ENCODE measurements around the gene ATF6. TPM values are rescaled to one million over a fixed set of nuclear protein-coding genes. Genes with fewer than 3 reads are reported as not detected.

The ATF6 gene
- polyA plus RNA-seq, 4 donors = 27.0 to 37.5 (median 32.4) TPM

DNA sequence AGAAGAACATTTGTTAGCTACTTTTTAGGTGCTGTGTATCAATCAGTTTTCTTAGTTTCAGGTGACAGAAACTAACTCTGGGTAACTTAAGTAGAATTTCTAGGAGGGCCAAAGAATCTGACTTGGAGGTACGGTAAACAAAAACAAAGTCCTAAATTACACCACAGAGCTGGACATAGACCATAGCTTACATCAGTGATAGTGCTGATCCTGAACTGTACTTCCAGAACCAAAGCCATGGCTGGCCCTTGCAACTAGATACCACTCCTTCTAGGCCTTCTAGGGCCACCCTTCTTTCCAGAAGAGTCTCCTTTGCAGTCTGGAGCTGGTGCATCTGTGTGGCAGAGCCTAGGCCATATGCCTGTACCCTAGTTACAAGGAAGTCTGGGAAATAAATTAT, 163.0 kb downstream of the ATF6 start:
- no peak for DNase-seq (ENCODE audit: low read depth in 4 of 4, low spot score in 3 of 4)

DNA sequence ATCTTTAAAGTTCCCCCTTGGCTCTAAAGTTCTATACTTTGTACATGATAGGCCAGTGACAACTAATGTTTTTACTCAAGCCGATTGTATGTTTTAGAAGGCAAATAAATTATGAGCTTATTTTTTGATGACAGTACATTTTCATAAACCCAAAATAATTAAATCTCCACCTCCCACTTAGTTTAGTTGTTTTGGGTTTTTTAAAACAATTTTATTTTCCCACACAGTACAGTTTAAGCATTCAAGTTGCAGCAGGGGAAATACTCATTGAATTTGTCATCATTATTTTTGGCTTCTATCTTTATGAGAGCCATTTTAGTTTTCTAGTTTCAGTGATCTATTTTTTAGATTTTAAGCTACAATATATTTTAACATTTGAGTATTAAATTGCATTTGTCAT, 163.9 kb downstream of the ATF6 start:
- DNase-seq (ENCODE audit: low read depth in 4 of 4, low spot score in 3 of 4) = no peak

DNA sequence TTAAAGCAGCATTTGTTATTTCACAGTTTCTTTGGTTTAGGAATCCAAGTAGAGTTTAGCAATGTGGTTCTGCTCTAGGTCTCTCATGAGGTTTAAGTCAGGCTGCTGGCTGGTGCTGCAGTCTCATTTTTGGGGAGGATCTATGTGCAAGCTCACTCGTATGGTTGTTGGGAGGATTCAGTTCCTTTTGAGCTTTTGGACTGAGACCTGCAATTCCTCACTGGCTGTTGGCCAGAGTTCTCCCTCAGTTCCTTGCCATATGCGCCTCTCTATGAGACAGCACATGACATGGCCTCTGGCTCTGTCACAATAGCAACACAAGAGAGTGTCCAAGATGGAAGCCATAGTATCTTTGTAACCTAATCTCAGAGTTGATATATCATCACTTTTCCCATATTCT, 166.5 kb downstream of the ATF6 start:
- no peak for DNase-seq (ENCODE audit: low read depth in 4 of 4, low spot score in 3 of 4)

DNA sequence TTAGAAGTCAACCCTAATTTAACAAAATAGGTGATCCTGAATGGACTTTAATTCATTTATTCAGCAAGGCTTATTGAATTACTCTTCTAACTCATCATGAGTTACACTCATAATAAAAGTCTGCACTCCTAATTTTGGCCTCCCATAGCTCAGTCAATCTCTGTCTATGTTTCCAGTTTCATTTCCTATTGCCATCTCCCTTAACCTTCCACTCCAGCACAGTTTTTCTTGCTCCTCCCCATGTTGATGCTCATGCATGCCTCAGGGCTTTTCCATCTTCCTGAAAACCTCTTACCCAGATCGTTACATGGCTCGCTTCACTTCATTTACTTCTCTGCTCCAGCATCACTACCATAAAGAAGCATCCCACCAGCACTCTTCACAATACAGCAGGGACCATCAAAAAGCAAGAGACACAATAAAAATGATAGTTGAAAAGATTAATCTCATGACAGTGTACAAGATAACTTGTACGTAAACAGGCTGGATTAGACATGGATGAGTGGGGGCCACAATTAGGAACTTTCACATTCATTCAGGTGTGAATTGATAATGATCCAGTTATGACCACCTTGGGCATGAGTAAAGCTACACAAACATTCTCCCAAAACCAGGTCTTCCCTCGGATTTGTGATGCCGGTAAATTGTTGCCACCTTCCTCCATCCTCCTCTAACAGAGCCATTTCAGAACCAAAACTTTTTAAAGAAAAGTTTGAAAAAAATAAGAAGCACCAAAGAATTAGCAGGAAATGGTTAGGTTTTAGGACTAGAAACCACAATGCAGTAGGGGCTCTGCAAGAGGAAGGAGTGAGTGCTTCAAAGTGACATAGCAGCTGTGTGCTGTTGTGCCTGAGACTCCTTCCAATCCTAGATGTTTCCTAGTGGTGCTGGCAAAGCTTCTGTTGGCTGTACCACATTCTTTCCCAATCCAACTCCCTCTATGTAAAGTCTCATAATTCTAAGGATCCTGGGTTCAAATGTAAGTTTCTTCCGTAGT, 167.8 kb downstream of the ATF6 start:
- DNase-seq (ENCODE audit: low read depth in 4 of 4, low spot score in 3 of 4) = no peak

DNA sequence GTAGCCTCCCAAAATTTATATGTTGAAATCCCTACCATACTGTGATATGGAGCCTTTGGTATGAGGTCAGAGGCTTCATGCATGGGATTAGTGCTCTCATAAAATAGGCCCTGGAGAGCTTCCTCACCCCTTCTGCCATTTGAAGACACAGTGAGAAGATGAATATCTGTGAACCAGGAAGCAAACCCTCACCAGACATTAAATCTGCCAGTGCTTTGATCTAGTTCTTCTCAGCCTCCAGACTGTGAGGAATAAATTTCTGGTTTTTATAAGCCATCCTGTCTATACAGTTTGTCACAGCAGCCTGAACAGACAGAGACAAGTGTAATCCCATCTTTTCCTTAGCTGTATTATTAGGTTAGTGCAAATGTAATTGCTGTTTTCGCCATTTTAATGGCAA, 169.1 kb downstream of the ATF6 start:
- no peak for DNase-seq (ENCODE audit: low read depth in 4 of 4, low spot score in 3 of 4)

DNA sequence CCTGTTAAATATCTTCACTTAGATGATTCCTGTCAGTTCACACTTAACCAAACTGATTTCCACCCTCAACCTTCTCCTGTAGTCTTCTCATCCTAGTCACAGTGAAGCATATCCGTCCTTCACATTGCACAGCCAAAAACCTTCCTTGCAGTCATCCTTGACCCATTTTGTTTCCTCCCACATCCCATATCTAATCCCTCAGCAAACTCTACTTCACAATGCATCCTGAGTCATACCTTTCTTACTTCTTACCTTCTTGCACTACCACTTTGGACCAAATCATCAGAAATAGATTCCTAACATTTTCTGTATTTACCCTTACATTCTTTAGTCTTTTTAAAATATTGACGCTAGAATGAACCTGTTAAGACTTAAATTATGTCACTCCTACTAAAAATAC, 170.7 kb downstream of the ATF6 start:
- no peak for DNase-seq (ENCODE audit: low read depth in 4 of 4, low spot score in 3 of 4)

DNA sequence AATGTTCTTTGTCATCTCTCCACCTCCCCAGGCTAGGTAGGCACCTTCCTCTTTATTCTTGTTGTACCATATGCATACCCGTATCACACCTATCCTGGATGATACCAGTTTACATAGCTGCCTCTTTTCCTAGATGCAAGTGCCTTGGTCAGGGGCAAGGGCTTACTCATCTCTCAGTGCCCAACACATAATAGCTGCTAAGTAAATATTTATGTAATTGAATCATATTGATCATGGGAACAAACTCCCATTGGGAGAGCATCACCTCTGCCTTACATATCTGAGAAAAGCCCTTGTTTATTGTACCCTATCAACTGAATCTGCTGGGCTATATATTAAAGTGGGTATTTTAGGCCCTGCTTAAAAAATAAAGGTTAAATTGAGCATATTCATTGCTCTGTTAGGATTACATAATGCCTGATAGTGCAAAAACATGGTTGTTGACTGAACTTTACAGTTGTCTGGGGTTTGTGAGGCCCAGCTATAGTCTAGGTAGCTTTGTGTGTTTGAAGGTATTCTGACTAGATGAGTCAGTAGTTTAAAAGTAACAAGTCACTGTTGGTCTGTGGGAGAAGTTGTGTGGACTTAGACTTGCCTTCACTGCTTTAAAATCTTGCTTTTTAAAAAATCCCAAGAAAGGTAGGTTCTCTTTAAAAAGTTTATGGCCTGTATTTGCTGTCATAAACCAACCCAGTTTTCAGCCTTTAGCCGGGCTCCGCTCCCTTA, 174.9 kb downstream of the ATF6 start:
- no peak for DNase-seq (ENCODE audit: low read depth in 4 of 4, low spot score in 3 of 4)

DNA sequence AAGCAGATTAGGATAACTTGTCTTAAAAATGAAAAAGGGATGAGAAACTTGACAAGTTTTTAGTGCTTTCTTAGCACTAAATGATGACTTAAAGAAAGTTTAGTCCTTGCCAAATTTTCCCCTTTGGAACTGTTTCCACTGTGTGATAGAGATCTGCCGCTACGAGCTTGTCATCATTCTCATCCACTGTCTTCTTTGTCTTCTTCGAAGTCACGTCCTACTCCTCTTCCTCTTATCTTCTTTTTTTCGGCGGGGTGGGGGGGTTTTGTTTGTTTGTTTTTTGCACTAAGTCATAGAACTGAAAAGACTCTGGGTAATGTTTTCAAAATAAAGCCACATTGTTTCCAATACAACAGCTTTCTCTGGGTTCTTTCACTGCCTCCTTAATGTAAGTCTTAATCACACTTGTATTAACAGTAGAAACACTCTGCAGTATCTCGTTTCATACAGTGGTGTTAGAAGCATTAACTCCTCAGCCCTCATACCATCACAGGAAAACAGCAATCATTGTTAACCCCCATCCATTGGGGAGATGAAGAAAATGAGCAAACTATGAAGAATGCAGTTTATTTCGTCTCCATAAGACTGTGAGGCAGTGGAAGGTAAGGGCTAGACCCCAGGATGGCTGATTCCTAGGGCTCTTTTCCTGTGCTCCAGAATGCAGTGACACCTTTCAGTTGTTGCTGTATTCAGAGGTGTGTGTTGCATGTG, 175.8 kb downstream of the ATF6 start:
- DNase-seq (ENCODE audit: low read depth in 4 of 4, low spot score in 3 of 4) = no peak

DNA sequence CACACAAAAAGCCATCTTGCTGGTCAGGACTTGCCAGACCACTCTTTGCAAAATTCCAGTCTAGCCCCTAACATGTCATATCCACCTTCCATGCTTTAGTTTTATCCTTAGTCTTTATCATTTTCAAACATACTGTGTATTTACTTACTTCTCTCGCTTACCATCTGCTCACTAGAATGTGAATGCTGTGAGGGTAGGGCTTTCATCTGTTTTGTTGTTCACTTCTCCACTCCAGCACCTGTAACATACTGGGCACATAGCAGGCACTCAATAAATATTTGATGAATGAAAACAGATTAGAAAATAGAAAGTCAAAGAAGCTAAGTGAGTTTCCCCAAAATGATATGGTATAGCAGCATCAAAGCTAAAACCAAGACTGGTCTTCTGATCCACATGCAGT, 177.6 kb downstream of the ATF6 start:
- no peak for DNase-seq (ENCODE audit: low read depth in 4 of 4, low spot score in 3 of 4)

DNA sequence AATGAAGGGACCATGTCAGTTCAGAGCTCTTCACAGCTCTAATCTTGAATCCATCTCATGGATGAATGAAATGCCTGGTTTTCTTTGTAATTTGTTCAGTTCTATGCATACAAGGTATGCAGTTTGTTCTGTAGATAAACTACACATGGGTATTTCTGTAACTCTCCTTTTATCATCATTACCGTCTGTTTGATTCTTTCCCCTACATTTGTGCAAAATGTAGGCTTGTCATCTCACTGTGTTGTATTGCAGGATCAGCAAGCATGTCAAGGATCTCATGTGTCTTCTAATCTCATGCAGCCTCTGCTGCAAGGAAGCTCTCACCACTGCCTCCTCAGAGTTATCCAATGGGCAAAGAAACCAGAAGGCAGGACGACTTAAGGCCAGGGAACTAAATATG, 178.3 kb downstream of the ATF6 start:
- DNase-seq (ENCODE audit: low read depth in 4 of 4, low spot score in 3 of 4) = no peak

DNA sequence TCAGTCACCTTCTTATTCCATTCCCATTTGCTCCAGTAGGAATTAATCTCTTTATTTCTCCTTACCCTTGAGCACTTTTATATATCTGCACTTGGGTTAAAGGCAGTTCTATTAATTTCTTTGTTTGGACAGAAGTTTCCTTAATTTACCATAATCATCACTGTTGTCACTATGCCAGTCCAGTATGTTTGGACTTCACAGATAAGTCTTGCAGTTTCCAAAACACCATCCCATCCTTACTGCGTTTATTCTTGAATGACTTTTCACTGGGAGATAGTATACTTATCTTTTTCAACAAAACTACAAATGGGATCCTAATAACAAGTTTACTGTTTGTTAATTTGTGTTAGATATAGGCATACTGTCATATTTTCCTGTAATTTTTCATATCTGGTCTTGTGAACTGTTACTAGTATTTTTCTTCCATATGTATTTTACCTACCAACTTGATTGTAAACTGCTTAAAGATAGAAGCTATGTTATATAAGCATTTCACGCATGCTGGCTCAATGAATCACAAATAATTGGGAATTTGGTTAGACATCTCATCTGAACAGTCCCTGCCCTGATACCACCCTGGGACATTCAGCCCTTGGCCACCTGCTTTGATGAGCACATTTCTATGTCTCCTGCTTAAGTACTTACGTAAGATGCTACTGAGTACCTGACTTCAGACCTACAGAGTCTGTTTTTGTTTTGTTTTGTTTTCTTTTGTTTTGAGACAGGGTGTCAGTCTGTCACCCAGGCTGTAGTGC, 179.4 kb downstream of the ATF6 start:
- DNase-seq (ENCODE audit: low read depth in 4 of 4, low spot score in 3 of 4) = no peak

DNA sequence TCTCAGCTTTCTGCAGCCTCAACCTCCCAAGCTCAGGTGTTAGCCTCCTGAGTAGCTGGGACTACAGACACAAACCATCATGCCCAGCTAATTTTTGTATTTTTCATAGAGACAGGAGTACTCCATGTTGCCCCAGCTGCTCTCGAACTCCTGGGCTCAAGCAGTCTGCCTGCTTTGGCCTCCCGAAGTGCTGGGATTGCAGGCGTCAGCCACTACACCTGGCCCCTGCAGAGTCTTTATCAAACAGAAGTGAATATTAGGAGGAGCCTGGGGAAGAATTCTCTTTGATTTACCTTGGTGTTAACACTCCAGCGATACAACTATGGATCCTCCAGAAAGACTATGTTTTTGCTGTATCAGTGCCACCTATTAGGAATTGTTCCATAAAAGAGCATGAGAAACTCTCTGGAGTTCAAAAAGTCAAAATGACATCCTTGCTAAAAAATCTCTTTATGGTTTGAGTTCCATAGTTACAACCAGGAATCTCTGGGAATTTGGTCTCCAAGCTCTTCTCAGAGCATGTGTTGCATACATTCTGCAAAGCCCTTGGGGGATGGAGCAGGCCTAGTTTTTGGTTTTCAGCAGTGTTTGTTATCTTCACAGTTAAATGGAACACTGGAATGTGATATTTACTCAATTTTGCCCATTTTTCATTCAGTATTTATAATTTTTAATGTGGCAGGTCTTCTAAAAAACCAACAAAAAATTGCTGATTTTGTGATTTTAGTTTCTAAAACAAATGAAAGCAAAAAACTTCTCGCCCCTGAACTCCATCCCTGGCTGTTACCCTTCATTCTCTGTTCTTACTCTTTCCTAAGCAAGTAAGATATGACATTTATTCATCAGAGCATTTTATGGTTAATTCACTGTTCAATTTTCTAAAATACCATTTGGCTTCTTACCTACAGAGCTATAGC, 180.2 kb downstream of the ATF6 start:
- DNase-seq (ENCODE audit: low read depth in 4 of 4, low spot score in 3 of 4) = no peak

DNA sequence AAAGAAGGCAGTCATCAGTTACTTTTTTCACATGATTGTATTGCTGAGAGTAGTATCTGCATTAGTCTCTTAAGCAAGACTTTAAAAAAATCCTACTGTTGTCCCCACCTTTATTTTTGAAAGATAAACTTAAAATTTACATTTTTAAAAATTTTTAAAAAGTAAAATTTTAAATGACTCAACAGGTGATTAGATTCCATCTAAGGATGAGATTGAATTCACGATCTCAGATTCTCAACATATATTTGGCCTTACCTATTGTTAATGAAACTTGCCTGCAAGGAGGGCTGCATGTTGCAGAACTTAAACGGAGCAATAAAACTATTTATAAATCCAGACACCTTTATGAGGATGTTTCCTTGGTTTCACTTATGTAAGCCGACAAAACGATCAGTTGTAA, 182.3 kb downstream of the ATF6 start:
- DNase-seq (ENCODE audit: low read depth in 4 of 4, low spot score in 3 of 4) = no peak

DNA sequence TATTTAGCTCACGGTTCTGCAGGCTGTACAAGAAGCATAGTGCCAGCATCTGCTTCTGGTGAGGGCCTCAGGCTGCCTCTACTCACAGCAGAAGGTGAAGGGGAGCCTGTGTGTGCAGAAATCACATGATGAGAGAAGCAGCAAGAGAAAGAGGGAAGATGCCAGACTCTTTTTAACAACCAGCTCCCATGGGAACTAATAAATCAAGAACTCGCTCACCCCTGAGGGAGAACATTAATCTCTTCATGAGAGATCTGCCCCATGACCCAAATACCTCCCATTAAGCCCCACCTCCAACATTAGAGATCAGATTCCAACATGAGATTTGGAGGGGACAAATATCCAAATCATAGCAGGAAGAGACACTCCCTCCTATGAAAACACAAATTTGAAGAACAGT, 183.4 kb downstream of the ATF6 start:
- no peak for DNase-seq (ENCODE audit: low read depth in 4 of 4, low spot score in 3 of 4)

DNA sequence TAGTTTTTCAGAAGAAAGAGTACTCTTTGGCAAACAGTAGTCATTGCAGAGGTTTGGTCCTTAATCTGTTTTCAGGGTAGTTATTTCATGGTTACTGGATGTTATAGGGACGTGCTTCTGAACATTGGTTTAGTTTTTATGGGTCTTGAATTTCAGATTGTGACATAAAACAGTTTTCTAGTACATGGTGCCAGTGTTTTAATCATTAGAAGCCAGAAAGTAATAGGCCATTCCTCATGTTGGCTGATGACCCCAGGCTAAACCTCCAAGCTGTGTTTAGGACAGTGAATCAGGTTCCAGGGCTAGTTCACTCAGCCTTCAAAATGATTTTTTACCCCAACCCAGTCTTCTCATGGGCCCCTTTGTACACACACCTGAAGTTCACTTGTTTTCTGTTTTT, 184.3 kb downstream of the ATF6 start:
- DNase-seq (ENCODE audit: low read depth in 4 of 4, low spot score in 3 of 4) = no peak

DNA sequence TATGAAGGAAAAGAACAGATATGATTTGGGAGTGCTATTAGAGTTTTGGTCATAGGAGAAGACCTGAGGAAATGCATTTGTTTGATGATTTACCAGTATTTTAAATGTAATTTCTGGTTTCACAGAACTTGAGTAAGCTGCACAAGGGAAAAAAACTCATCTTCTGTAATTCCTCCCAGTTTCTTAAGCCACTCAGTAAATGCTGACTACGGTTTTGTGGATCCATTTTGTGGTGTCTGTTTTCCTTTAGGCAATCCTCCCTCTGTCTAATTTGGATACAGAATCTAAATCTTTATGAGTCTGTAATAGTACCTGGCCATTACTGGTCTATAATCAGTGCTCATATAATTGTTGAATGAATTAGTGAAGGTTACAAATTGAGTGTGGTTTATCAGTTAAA, 185.5 kb downstream of the ATF6 start:
- no peak for DNase-seq (ENCODE audit: low read depth in 4 of 4, low spot score in 3 of 4)

DNA sequence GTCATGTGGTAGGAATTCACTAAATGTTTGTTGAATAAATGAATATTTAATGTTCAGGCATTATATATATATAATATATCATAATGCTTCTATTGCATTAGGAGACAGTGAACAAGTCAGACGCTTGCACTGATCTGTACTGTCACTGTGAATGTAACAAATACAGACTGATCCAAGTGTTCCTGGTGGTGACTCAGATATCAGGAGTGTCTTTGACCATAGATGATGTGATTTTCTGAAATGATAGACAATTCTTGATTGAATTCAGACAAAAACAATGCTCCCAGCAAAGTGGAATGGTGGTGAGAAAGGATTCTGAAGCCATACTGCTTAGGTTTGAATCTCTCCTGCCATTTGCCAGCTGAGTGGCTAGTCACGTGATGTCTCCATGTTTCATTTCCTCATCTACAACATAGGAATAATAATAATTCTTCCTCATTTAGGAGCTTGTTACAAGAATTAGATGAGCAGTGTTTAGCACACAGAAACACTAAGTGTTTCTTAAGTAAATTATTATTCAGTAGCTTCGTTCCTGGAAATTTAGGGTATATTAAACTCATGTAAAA, 186.6 kb downstream of the ATF6 start:
- DNase-seq (ENCODE audit: low read depth in 4 of 4, low spot score in 3 of 4) = no peak

DNA sequence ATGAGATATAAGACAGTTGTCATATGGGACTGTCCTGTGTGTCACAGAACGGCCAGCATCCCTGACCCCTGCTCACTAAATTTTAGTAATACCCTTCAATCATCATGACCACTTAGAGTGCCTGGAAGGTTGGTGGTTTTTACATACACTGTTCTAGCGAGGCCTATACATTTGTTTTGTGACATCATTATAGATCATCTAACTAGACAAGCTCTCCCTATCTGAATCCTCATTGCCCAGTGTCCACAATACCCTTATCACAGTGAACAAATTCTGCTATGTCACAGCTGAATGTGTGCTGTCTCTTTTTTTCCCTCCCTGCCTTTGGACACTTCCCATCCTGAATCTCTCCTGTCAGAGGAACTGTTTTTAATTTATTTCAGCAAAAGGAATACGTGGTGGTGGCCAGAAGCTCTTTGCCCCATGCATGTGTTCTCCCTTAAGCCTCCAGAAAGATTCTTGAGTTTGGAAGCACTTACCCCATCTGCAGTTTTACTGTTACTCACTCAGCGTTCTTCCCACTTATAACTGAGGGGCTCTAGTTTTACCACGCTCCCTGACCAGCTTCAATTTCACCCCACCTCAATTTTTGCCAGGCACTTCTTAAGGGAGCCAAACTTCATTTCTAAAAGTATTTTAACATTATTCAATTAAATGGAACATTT, 187.3 kb downstream of the ATF6 start:
- DNase-seq (ENCODE audit: low read depth in 4 of 4, low spot score in 3 of 4) = no peak

DNA sequence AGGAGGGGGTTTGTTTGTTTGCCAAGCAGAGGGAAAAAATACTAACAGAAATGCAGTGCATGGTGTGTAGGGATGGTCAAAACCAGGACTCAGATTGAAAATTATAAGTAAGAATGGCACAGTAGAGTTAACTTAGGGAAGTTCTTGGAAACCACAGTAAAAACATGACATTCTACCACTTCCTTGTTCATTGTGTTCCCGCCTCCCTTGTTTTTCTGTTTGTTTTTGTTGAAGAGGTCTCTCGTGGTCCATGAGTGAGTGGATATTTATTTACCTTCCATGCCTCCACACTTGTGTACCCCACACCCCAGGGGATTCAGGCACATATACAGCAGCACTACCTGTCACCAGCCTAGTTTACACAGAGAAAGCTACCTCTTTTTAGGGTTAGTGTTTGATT, 187.9 kb downstream of the ATF6 start:
- no peak for DNase-seq (ENCODE audit: low read depth in 4 of 4, low spot score in 3 of 4)
